ENCODE measurements around the gene POMGNT2. TPM values are rescaled to one million over a fixed set of nuclear protein-coding genes. Genes with fewer than 3 reads are reported as not detected.
A peak's percentile ranks its signal among the peaks of the same experiment; 100 is the strongest.
"Not testable (repeated sequence)": the region's sequence is repeated elsewhere in the genome, so short reads cannot be mapped to it uniquely, and the experiment has no call there.

Gene POMGNT2
- total and polyA plus RNA-seq, 4 donors: 2.8 to 12.0 (median 8.6) TPM

DNA sequence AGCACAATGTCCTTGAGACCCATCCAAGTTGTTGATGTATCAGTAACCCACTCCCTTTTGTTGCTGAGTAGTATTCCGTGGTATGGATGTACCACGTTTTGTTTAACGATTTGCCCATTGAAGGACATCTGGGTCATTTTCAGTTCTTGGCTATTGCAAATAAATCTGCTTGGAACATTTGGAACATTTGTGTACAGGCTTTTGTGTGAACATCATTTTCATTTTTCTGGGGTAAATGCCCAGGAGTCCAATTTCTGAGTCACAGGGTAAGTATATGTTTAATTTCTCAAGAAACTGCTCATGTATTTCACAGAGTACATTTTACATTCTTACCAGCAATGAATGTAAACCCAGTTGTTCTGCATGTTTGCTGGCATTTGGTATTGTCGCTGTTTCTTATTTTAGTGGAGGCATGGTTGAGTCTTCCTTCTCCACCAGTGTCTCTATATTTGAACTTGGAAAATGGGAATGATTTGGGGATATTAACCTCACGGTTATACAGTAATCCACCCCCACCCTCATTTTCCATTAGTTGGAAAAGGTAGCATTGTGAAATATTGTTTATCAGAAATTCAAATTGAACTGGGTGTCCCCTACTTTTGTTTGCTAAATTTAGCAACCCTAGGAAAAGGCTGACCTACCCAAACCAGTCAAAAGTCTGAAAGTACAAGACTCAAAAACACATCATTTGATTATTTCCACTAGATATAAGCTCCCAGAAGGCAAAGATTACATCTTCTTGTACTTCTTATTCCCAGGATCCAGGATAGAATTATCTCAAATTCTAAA lies 30.8 kb downstream of the POMGNT2 start:
- Histone ChIP-seq H3K27me3 (ENCODE audit: control insufficient read depth in 1 of 2, insufficient read depth in 2 of 2, low read length in 1 of 2) (no peaks in the 10 kb centered on the region), H3K27ac (ENCODE audit: low read depth in 1 of 2, low read length in 2 of 2) (no peak overlapping the region), H3K9me3 (ENCODE audit: control insufficient read depth, low read length) (peaks cover 1% of the 10 kb centered on the region), H3K4me1 (ENCODE audit: control insufficient read depth in 1 of 2, insufficient read depth in 2 of 2, low read length in 2 of 2) (no peaks in the 10 kb centered on the region), H3K36me3 (ENCODE audit: control insufficient read depth in 1 of 2, insufficient read depth in 2 of 2, low read length in 1 of 2) (no peaks in the 10 kb centered on the region), H3K4me3 (ENCODE audit: low read length in 2 of 2) (no peak overlapping the region)
- DNase-seq (no peak), ATAC-seq (ENCODE audit: low FRiP score) (no peak)
- intact Hi-C loops (cut with DNase I): no loop called here
- 88 to 91% methylated on average over 5 of the region's 5 CpGs for WGBS, 2 donors

DNA sequence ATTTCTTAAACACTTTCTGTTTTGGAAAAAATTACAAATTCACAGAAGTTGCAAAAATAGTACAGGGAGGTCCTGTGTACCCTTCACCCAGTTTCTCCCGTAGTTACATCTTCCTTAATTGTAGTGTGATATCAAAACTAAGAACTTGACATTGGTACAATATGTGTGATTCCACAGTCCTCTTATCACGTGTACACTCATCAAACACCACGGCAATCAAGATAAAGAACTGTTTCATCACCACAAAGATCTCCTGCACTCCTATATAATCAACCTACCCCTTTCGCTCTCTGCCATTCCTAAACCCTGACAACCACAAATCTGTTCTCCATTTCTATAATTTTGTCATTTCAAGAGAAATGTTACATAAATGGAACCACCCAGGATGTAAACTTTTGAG lies 31.4 kb downstream of the POMGNT2 start:
- no peaks in the 10 kb centered on the region for H3K36me3 ChIP-seq (ENCODE audit: control insufficient read depth in 1 of 2, insufficient read depth in 2 of 2, low read length in 1 of 2)
- no peaks in the 10 kb centered on the region for H3K4me1 ChIP-seq (ENCODE audit: control insufficient read depth in 1 of 2, insufficient read depth in 2 of 2, low read length in 2 of 2)
- ATAC-seq (ENCODE audit: low FRiP score): no peak
- WGBS, 2 donors: 66 to 68% methylated on average over 4 of the region's 4 CpGs
- H3K9me3 ChIP-seq (ENCODE audit: control insufficient read depth, low read length): peaks cover 1% of the 10 kb centered on the region
- no peak for DNase-seq
- H3K27me3 ChIP-seq (ENCODE audit: control insufficient read depth in 1 of 2, insufficient read depth in 2 of 2, low read length in 1 of 2): no peaks in the 10 kb centered on the region
- no peak overlapping the region for H3K27ac ChIP-seq (ENCODE audit: low read depth in 1 of 2, low read length in 2 of 2)
- intact Hi-C loops (cut with DNase I): no loop called here
- no peak overlapping the region for H3K4me3 ChIP-seq (ENCODE audit: low read length in 2 of 2)

GRCh38 chr3:43073836-43074220 lies 32.1 kb downstream of the POMGNT2 start:
- WGBS, 2 donors: 79 to 81% methylated on average over 5 of the region's 5 CpGs
- Histone ChIP-seq H3K9me3 (ENCODE audit: control insufficient read depth, low read length) (peaks cover 1% of the 10 kb centered on the region), H3K36me3 (ENCODE audit: control insufficient read depth in 1 of 2, insufficient read depth in 2 of 2, low read length in 1 of 2) (no peaks in the 10 kb centered on the region), H3K27ac (ENCODE audit: low read depth in 1 of 2, low read length in 2 of 2) (no peak overlapping the region), H3K27me3 (ENCODE audit: control insufficient read depth in 1 of 2, insufficient read depth in 2 of 2, low read length in 1 of 2) (no peaks in the 10 kb centered on the region), H3K4me1 (ENCODE audit: control insufficient read depth in 1 of 2, insufficient read depth in 2 of 2, low read length in 2 of 2) (no peaks in the 10 kb centered on the region), H3K4me3 (ENCODE audit: low read length in 2 of 2) (no peak overlapping the region)
- intact Hi-C loops (cut with DNase I): no loop called here
- peak; percentile 24 for ATAC-seq (ENCODE audit: low FRiP score)
- DNase-seq: no peak

GRCh38 chr3:43073116-43073835 lies 32.6 kb downstream of the POMGNT2 start:
- WGBS, 2 donors: 88 to 90% methylated on average over 7 of the region's 7 CpGs
- no peak overlapping the region for H3K4me3 ChIP-seq (ENCODE audit: low read length in 2 of 2)
- no peak overlapping the region for H3K27ac ChIP-seq (ENCODE audit: low read depth in 1 of 2, low read length in 2 of 2)
- ATAC-seq (ENCODE audit: low FRiP score) (peak; percentile 33), DNase-seq (no peak)
- no peaks in the 10 kb centered on the region for H3K4me1 ChIP-seq (ENCODE audit: control insufficient read depth in 1 of 2, insufficient read depth in 2 of 2, low read length in 2 of 2)
- peaks cover 1% of the 10 kb centered on the region for H3K9me3 ChIP-seq (ENCODE audit: control insufficient read depth, low read length)
- intact Hi-C loops (cut with DNase I): no loop called here
- no peaks in the 10 kb centered on the region for H3K27me3 ChIP-seq (ENCODE audit: control insufficient read depth in 1 of 2, insufficient read depth in 2 of 2, low read length in 1 of 2)
- H3K36me3 ChIP-seq (ENCODE audit: control insufficient read depth in 1 of 2, insufficient read depth in 2 of 2, low read length in 1 of 2): no peaks in the 10 kb centered on the region

- ATAC-seq (ENCODE audit: low FRiP score) (no peak), DNase-seq (no peak)
- H3K27ac ChIP-seq (ENCODE audit: low read depth in 1 of 2, low read length in 2 of 2): no peak overlapping the region
- no peaks in the 10 kb centered on the region for H3K36me3 ChIP-seq (ENCODE audit: control insufficient read depth in 1 of 2, insufficient read depth in 2 of 2, low read length in 1 of 2)
- 90 to 94% methylated on average over 4 of the region's 4 CpGs for WGBS, 2 donors
- H3K4me1 ChIP-seq (ENCODE audit: control insufficient read depth in 1 of 2, insufficient read depth in 2 of 2, low read length in 2 of 2): no peaks in the 10 kb centered on the region
- intact Hi-C loops (cut with DNase I): no loop called here
- peaks cover 1% of the 10 kb centered on the region for H3K9me3 ChIP-seq (ENCODE audit: control insufficient read depth, low read length)
- H3K27me3 ChIP-seq (ENCODE audit: control insufficient read depth in 1 of 2, insufficient read depth in 2 of 2, low read length in 1 of 2): no peaks in the 10 kb centered on the region
- H3K4me3 ChIP-seq (ENCODE audit: low read length in 2 of 2): no peak overlapping the region
Observed at GRCh38 chr3:43072361-43072760, 33.5 kb downstream of the POMGNT2 start.

- no peaks in the 10 kb centered on the region for H3K4me1 ChIP-seq (ENCODE audit: control insufficient read depth in 1 of 2, insufficient read depth in 2 of 2, low read length in 2 of 2)
- intact Hi-C loops (cut with DNase I): no loop called here
- H3K36me3 ChIP-seq (ENCODE audit: control insufficient read depth in 1 of 2, insufficient read depth in 2 of 2, low read length in 1 of 2): no peaks in the 10 kb centered on the region
- no peaks in the 10 kb centered on the region for H3K27me3 ChIP-seq (ENCODE audit: control insufficient read depth in 1 of 2, insufficient read depth in 2 of 2, low read length in 1 of 2)
- peaks cover 1% of the 10 kb centered on the region for H3K9me3 ChIP-seq (ENCODE audit: control insufficient read depth, low read length)
- ATAC-seq (ENCODE audit: low FRiP score) (no peak), DNase-seq (no peak)
- no peak overlapping the region for H3K4me3 ChIP-seq (ENCODE audit: low read length in 2 of 2)
- WGBS, 2 donors: 63 to 64% methylated on average over 7 of the region's 7 CpGs
- H3K27ac ChIP-seq (ENCODE audit: low read depth in 1 of 2, low read length in 2 of 2): no peak overlapping the region
Observed at GRCh38 chr3:43071313-43071893, 34.5 kb downstream of the POMGNT2 start.

GRCh38 chr3:43070670-43071069 lies 35.2 kb downstream of the POMGNT2 start:
- ATAC-seq (ENCODE audit: low FRiP score); H3K9me3 ChIP-seq (ENCODE audit: control insufficient read depth, low read length); H3K4me3 ChIP-seq (ENCODE audit: low read length in 2 of 2); intact Hi-C loops (cut with DNase I); H3K36me3 ChIP-seq (ENCODE audit: control insufficient read depth in 1 of 2, insufficient read depth in 2 of 2, low read length in 1 of 2); DNase-seq; H3K4me1 ChIP-seq (ENCODE audit: control insufficient read depth in 1 of 2, insufficient read depth in 2 of 2, low read length in 2 of 2); H3K27ac ChIP-seq (ENCODE audit: low read depth in 1 of 2, low read length in 2 of 2); H3K27me3 ChIP-seq (ENCODE audit: control insufficient read depth in 1 of 2, insufficient read depth in 2 of 2, low read length in 1 of 2): not testable (repeated sequence)
- WGBS, 2 donors: 95 to 97% methylated on average over 4 of the region's 5 CpGs

DNA sequence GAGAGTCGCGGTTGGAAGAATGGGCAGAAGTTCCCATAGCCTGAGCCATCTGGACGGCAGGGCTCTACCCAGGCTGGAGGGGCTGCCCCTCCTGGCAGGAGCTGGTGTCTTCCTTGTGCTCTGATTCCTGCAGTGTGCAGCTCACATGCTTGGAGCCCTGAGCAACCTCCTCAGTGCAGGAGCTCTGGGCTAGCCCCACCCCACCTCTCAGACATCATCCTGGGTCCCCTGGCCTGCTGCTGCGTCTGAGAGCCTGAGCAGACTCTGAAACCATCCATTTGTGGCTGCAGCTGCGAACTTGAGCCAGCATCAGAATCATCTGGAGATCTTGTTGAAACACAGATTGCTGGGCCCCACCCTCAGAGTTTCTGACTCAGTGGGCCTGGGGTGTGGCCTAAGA lies 42.8 kb downstream of the POMGNT2 start:
- intact Hi-C loops (cut with DNase I): no loop called here
- no peak overlapping the region for H3K27ac ChIP-seq (ENCODE audit: low read depth in 1 of 2, low read length in 2 of 2)

More for the DNA sequence above, 42.8 kb downstream of the POMGNT2 start:
- Histone ChIP-seq H3K36me3 (ENCODE audit: control insufficient read depth in 1 of 2, insufficient read depth in 2 of 2, low read length in 1 of 2) (no peaks in the 10 kb centered on the region), H3K4me1 (ENCODE audit: control insufficient read depth in 1 of 2, insufficient read depth in 2 of 2, low read length in 2 of 2) (no peaks in the 10 kb centered on the region), H3K4me3 (ENCODE audit: low read length in 2 of 2) (no peak overlapping the region), H3K27me3 (ENCODE audit: control insufficient read depth in 1 of 2, insufficient read depth in 2 of 2, low read length in 1 of 2) (no peaks in the 10 kb centered on the region), H3K9me3 (ENCODE audit: control insufficient read depth, low read length) (peaks cover 2% of the 10 kb centered on the region)
- no peak for DNase-seq
- 76% methylated on average over 5 of the region's 5 CpGs for WGBS, 2 donors
- ATAC-seq (ENCODE audit: low FRiP score): peak; percentile 11
